NCI-H1105 treated with DMSO at 0.1 percent for 48 hours (cell line): ENCODE data around the gene METTL2B.
"Not testable (repeated sequence)": the region's sequence is repeated elsewhere in the genome, so short reads cannot be mapped to it uniquely, and the experiment has no call there.

Experiments used
- DNase-seq: peaks from one replicate; lab custom pipeline; 2025; lab: John Stamatoyannopoulos, UW

The METTL2B gene

DNA sequence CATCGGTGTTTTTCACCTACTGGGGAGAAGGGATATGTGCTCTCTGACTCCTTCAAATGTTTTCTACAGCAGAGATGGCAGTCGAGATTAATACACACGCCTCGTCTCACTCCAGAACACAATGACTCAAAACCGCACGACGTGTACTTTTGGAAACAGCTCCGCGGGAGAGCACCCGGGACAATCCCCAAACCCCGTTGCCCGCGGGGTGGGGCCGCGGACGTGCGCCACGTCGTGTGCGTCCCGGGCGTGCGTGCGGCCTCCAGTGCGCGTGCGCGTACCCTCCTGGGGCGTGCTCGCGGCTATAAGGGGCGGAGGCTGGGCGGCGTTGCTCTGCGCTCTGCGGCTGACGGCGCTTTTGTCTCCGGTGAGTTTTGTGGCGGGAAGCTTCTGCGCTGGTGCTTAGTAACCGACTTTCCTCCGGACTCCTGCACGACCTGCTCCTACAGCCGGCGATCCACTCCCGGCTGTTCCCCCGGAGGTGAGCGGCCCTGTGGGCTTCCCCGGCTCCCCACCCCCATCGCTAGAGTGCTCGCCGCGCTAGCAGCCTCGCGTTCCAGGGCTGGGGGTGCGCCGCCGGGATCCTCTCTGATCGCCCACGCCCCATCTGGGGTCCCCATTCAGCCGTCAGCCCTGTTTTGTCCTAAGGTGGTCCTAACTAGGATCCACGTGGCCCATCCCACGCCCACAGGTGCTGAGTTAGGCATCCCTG lies 20.8 kb upstream of the METTL2B start, which contains the start of gene HILPDA:
Gene HILPDA (plus strand): TSS at position 336 of the 712 bp plus-strand sequence. CDS start 1,391 bp downstream, outside the sequence.
- DNase-seq = peak; percentile 90

- peak; percentile 22 for DNase-seq
Measured at GRCh38 chr7:128456255-128456725, 20.3 kb upstream of the METTL2B start.

GRCh38 chr7:128457385-128457784 lies 19.2 kb upstream of the METTL2B start:
- not testable (repeated sequence) for DNase-seq

- no peak for DNase-seq
Measured at GRCh38 chr7:128458956-128459355, 17.6 kb upstream of the METTL2B start.

DNA sequence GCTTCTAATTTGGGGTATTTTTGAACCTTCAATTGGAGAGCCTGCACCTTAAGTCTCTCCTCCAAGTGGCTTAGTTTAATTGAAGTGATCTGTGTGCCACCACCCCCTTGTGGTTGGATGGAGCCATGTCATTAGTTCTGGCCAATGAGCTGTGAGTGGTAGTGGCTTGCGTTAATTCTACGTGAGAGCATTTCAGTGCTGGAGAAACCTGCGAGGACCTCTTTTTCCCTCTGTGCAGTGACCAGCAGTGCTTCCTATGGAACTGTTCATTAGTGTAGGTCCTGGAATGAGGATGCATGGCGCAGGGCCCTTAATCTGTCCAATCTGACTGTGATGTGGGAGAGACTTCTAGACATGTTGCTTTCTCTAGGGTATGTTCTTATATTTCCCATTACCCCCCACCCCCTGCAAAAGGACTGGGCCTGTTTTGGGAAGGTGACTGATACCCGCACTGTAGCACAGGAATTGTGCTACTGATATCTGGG lies 17.1 kb upstream of the METTL2B start:
- DNase-seq = peak; percentile 24

DNA sequence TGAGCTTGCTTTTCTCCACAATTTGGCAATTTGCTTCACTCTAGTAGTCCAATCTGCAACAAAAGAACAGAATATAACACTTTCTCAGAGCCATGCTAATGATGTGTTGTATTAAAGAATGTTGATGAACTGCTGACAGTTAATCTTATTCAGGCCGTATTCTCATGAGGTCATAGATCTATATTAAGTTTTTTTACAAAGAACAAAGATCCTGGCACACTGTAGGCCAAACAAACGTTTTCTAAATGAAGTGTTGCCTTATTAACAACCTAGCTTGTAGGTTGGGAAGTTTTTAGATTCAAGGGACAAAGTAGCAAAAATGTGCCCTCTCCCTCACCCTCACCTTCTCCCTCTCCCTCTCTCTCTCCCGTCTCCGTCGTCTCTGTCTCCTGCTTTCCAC lies 14.1 kb upstream of the METTL2B start:
- no peak for DNase-seq

- not testable (repeated sequence) for DNase-seq
Measured at GRCh38 chr7:128463345-128463744, 13.2 kb upstream of the METTL2B start.

DNA sequence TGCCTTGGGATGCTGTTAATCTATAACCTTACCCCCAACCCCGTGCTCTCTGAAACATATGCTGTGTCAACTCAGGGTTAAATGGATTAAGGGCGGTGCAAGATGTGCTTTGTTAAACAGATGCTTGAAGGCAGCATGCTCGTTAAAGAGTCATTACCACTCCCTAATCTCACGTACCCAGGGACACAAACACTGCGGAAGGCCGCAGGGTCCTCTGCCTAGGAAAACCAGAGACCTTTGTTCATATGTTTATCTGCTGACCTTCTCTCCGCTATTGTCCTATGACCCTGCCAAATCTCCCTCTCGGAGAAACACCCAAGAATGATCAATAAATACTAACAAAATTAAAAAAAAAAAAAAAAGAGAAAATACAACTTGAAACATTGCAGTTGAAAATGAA lies 12.6 kb upstream of the METTL2B start:
- DNase-seq = not testable (repeated sequence)

DNA sequence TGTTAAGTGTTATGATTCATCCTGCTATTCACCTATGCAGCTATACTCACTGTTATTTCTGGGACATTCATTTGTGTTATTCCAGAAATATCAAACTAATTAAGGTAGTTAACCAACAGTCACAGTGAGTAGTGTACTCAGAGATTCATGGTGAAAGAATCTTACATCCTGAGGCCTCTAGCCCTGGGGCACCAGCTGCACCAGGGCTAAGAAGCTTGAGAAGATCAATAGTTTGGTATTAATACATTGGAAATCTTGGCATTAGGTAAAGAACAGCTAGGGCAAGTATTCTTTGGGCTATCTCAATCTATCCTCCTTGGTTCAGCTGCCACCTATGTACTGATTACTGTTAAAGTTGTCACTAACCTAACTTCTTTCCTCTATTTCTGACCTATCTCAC lies 9.7 kb upstream of the METTL2B start:
- DNase-seq = not testable (repeated sequence)

DNA sequence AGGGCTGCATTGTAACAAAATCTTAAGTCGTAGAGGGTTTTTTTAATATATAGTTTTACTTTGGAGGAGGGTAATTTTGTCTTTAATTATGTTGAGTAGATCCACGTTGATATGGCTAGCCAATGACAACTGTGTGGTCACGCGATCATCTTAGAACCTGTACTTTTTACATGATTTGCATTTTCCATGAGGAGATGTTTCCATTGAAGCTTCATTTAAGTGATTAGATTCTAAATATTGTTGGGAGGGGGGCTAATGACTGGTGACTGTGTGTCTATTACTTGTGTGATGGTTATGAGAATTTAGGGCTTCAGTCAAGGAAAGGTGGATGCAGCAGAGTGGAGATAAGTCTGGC lies 765 bp downstream of the METTL2B start:
- not testable (repeated sequence) for DNase-seq

GRCh38 chr7:128479082-128479481 lies 2.5 kb downstream of the METTL2B start:
- not testable (repeated sequence) for DNase-seq

- DNase-seq = not testable (repeated sequence)
Measured at GRCh38 chr7:128488134-128488533, 11.6 kb downstream of the METTL2B start.

GRCh38 chr7:128497405-128497804 lies 20.9 kb downstream of the METTL2B start:
- DNase-seq = no peak

DNA sequence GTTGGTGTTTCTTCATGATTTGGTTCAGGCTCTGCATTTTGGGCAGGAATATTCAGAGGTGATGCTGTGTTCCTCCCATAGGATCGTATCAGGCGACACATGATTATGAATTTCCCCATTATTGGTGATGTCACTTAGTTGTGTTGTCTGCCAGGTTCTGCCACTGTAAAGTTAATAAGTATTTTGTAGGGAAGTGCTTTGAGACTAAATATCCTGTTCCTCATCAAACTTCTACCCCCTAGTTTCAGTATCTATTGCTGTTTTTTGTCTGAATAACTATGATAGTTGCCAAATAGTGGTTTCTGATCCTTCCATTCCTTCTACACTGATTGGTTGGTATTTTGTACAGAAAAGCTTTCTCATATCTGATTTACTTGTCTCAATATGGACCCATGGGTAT lies 28.9 kb downstream of the METTL2B start:
- not testable (repeated sequence) for DNase-seq

DNA sequence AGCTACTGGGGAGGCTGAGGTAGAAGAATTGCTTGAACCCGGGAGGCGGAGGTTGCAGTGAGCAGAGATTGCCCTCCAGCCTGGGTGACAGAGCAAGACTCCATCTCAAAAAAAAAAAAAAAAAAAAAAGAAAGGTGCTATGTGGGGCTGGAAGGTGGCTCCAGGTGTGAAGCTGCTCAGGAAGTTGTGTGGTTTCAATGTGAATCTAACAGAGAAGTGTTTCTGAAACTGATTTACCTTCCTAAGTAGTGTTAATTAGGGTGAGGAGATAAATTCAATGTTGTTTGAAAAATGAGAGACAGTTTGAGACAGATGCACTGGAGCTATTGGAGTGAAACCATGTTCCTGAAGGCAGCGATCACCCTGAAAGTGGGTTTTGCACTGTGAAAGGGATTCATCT lies 30.3 kb downstream of the METTL2B start:
- not testable (repeated sequence) for DNase-seq

GRCh38 chr7:128507321-128507993 lies 30.9 kb downstream of the METTL2B start:
- not testable (repeated sequence) for DNase-seq

- not testable (repeated sequence) for DNase-seq
Measured at GRCh38 chr7:128511692-128512091, 35.1 kb downstream of the METTL2B start.

GRCh38 chr7:128515232-128515631 lies 38.7 kb downstream of the METTL2B start:
- DNase-seq = not testable (repeated sequence)

DNA sequence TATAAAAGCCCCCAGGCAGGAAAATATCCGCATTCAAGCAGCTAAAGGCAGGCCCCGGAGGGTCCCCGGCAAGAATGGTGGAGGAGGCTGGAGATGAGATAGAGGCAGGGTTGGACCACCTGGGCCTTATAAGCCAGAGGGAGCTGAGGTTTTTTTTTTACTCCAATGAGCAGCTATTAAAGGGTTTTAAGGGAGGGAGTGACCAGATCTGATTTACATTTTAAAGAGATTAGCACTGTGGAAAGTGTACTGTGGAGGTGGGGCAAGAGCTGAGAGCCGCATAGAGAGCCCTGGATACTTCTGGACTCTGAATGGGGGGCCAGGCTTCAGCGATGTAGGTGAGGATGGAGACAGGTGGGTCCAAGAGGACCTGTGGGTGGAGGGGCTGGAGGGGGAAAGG lies 40.5 kb downstream of the METTL2B start:
- not testable (repeated sequence) for DNase-seq

DNA sequence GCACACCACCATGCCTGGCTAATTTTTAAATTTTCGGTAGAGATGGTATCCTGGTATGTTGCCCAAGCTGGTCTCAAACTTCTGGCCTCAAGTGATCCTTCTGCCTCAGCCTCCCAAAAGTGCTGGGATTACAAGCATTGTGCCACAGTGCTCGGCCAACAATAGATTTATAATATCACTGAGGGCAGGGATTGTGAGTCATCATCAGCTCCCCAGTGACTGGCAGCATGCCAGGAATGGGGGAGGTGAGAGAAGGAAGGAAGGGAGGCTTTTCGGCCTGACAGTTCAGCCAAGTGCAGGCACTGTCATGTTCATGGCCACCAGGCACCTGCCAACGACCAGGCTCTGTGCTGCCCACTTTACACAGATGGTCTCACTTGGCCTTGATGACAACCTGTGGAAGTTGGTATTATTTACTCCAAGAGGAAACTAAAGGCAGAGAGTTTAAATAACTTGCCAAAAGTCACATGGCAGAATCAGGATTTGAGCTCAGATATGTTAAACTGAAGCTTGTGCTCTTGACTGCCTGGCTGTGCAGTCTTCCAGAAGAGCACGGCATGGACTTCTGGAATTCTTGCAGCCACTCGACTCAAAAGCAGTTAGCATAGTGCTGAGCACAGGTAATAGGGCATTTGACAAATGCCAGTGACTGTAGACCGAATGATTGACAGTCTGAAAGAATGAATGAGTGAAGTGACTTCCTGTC lies 46.8 kb downstream of the METTL2B start:
- DNase-seq = peak; percentile 52

DNA sequence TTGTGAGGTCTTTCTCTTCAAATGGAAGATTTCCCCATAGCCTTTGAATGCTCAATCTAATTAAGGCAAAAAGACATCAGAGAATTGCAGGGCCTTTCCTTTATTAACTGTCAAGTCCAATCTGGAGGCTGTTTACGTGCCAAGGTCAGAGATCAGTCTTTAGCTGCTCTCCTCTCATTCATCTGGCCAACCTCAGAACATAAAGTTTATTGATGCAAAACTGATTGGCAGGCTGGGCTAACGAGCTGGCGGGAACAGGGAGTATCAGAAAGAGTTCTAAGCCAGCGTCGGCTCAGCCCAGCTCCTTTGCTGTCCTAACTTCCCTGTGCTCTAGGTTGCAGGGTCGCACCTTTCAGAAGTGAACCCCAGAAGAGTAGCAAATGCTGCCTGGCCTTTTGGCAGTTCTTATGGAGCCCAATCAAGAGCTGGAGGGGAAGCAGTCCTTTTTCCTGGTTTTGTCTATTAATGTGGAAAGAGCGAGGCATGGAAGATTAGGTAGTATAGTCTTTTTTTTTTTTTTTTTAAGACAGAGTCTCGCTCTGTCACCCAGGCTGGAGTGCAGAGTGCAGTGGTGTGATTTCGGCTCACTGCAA lies 47.5 kb downstream of the METTL2B start:
- not testable (repeated sequence) for DNase-seq

GRCh38 chr7:128525584-128525983 lies 49.0 kb downstream of the METTL2B start:
- DNase-seq = not testable (repeated sequence)
